Measurements from ENCODE around the gene TDP2. TPM values are rescaled to one million over a fixed set of nuclear protein-coding genes. Genes with fewer than 3 reads are reported as not detected.
"Not testable (repeated sequence)": the region's sequence is repeated elsewhere in the genome, so short reads cannot be mapped to it uniquely, and the experiment has no call there.

The TDP2 gene
- total RNA-seq, 2 donors from 2014 or later = 58.3 to 62.9 TPM

- Mint-ChIP-seq H3K27me3 (ENCODE audit: low read depth) (no peaks in the 10 kb centered on the region), H3K36me3 (ENCODE audit: insufficient read depth in 2 of 2) (peaks cover 8 to 30% of the 10 kb centered on the region in 2 donors), H3K4me3 (no peak overlapping the region), H3K27ac (peak overlapping the region; percentile 23), H3K9me3 (no peaks in the 10 kb centered on the region), H3K4me1 (ENCODE audit: low read depth) (peaks cover 25% of the 10 kb centered on the region)
- DNase-seq = no peak
- no peak for ATAC-seq (replicated peaks in 1 of 2)
Observed at GRCh38 chr6:24655215-24655614, 11.5 kb downstream of the TDP2 start.

GRCh38 chr6:24650365-24650764, 16.3 kb downstream of the TDP2 start:
- no peak for ATAC-seq (replicated peaks in 1 of 2)
- Mint-ChIP-seq H3K9me3 (no peaks in the 10 kb centered on the region), H3K27ac (no peak overlapping the region), H3K4me1 (ENCODE audit: low read depth) (peaks cover 18% of the 10 kb centered on the region), H3K27me3 (ENCODE audit: low read depth) (peaks cover 5% of the 10 kb centered on the region), H3K4me3 (no peak overlapping the region), H3K36me3 (ENCODE audit: insufficient read depth in 2 of 2) (peaks cover 6 to 11% of the 10 kb centered on the region in 2 donors)
- no peak for DNase-seq

GRCh38 chr6:24649691-24650090, 17.0 kb downstream of the TDP2 start:
- ATAC-seq (replicated peaks in 1 of 2) = no peak
- H3K36me3 Mint-ChIP-seq (ENCODE audit: insufficient read depth in 2 of 2) = peaks cover 6 to 11% of the 10 kb centered on the region in 2 donors
- H3K27ac Mint-ChIP-seq = no peak overlapping the region
- peaks cover 12% of the 10 kb centered on the region for H3K27me3 Mint-ChIP-seq (ENCODE audit: low read depth)
- H3K4me3 Mint-ChIP-seq = no peak overlapping the region
- DNase-seq = no peak
- peaks cover 17% of the 10 kb centered on the region for H3K4me1 Mint-ChIP-seq (ENCODE audit: low read depth)
- H3K9me3 Mint-ChIP-seq = no peaks in the 10 kb centered on the region

GRCh38 chr6:24648276-24648675, 18.4 kb downstream of the TDP2 start:
- Mint-ChIP-seq H3K4me3 (no peak overlapping the region), H3K27ac (no peak overlapping the region), H3K27me3 (ENCODE audit: low read depth) (peaks cover 20% of the 10 kb centered on the region), H3K4me1 (ENCODE audit: low read depth) (peaks cover 17% of the 10 kb centered on the region), H3K36me3 (ENCODE audit: insufficient read depth in 2 of 2) (peaks cover 3 to 7% of the 10 kb centered on the region in 2 donors), H3K9me3 (no peaks in the 10 kb centered on the region)
- ATAC-seq (replicated peaks in 1 of 2) (no peak), DNase-seq (no peak)

GRCh38 chr6:24646771-24647170, 19.9 kb downstream of the TDP2 start:
- H3K27me3 Mint-ChIP-seq (ENCODE audit: low read depth) = peaks cover 21% of the 10 kb centered on the region
- H3K4me3 Mint-ChIP-seq = peak overlapping the region; percentile 91 to 92
- no peak for DNase-seq
- peak overlapping the region; percentile 93 for H3K27ac Mint-ChIP-seq
- ATAC-seq (replicated peaks in 1 of 2) = no peak
- H3K9me3 Mint-ChIP-seq = no peaks in the 10 kb centered on the region
- H3K36me3 Mint-ChIP-seq (ENCODE audit: insufficient read depth in 2 of 2) = peaks cover 0 to under 1% of the 10 kb centered on the region in 2 donors
- H3K4me1 Mint-ChIP-seq (ENCODE audit: low read depth) = peaks cover 17% of the 10 kb centered on the region

GRCh38 chr6:24644377-24644776, 22.3 kb downstream of the TDP2 start:
- no peak overlapping the region for H3K4me3 Mint-ChIP-seq
- peaks cover 31% of the 10 kb centered on the region for H3K27me3 Mint-ChIP-seq (ENCODE audit: low read depth)
- H3K4me1 Mint-ChIP-seq (ENCODE audit: low read depth) = peaks cover 17% of the 10 kb centered on the region
- ATAC-seq (replicated peaks in 1 of 2) = no peak
- H3K27ac Mint-ChIP-seq = no peak overlapping the region
- no peaks in the 10 kb centered on the region for H3K9me3 Mint-ChIP-seq
- no peaks in the 10 kb centered on the region for H3K36me3 Mint-ChIP-seq (ENCODE audit: insufficient read depth in 2 of 2)
- DNase-seq = no peak

GRCh38 chr6:24643920-24644319, 22.8 kb downstream of the TDP2 start:
- Mint-ChIP-seq H3K36me3 (ENCODE audit: insufficient read depth in 2 of 2) (peaks cover 0 to 2% of the 10 kb centered on the region in 2 donors), H3K27me3 (ENCODE audit: low read depth) (peaks cover 31% of the 10 kb centered on the region), H3K4me1 (ENCODE audit: low read depth) (peaks cover 17% of the 10 kb centered on the region), H3K4me3 (no peak overlapping the region), H3K9me3 (no peaks in the 10 kb centered on the region), H3K27ac (no peak overlapping the region)
- ATAC-seq (replicated peaks in 1 of 2) = no peak
- no peak for DNase-seq

- no peaks in the 10 kb centered on the region for H3K9me3 Mint-ChIP-seq
- DNase-seq (no peak), ATAC-seq (replicated peaks in 1 of 2) (no peak)
- peaks cover 17% of the 10 kb centered on the region for H3K4me1 Mint-ChIP-seq (ENCODE audit: low read depth)
- H3K4me3 Mint-ChIP-seq = no peak overlapping the region
- no peak overlapping the region for H3K27ac Mint-ChIP-seq
- peaks cover 31% of the 10 kb centered on the region for H3K27me3 Mint-ChIP-seq (ENCODE audit: low read depth)
- H3K36me3 Mint-ChIP-seq (ENCODE audit: insufficient read depth in 2 of 2) = peaks cover 2 to 4% of the 10 kb centered on the region in 2 donors
Observed at GRCh38 chr6:24642061-24642460, 24.6 kb downstream of the TDP2 start.

GRCh38 chr6:24640631-24641030, 26.1 kb downstream of the TDP2 start:
- DNase-seq; H3K4me1 Mint-ChIP-seq (ENCODE audit: low read depth); H3K4me3 Mint-ChIP-seq; H3K9me3 Mint-ChIP-seq; ATAC-seq (replicated peaks in 1 of 2); H3K27ac Mint-ChIP-seq; H3K36me3 Mint-ChIP-seq (ENCODE audit: insufficient read depth in 2 of 2): not testable (repeated sequence)
- H3K27me3 Mint-ChIP-seq (ENCODE audit: low read depth) = peaks cover 28% of the 10 kb centered on the region

GRCh38 chr6:24640166-24640565, 26.5 kb downstream of the TDP2 start:
- no peak for ATAC-seq (replicated peaks in 1 of 2)
- Mint-ChIP-seq H3K9me3 (peaks cover 0 to 1% of the 10 kb centered on the region in 2 donors), H3K4me3 (no peak overlapping the region), H3K4me1 (ENCODE audit: low read depth) (peaks cover 3% of the 10 kb centered on the region), H3K27ac (no peak overlapping the region), H3K36me3 (ENCODE audit: insufficient read depth in 2 of 2) (peaks cover 2 to 4% of the 10 kb centered on the region in 2 donors), H3K27me3 (ENCODE audit: low read depth) (peaks cover 24% of the 10 kb centered on the region)
- DNase-seq = no peak

- H3K4me1 Mint-ChIP-seq (ENCODE audit: low read depth) = no peaks in the 10 kb centered on the region
- peaks cover 9% of the 10 kb centered on the region for H3K27me3 Mint-ChIP-seq (ENCODE audit: low read depth)
- no peak overlapping the region for H3K27ac Mint-ChIP-seq
- H3K4me3 Mint-ChIP-seq = no peak overlapping the region
- ATAC-seq (replicated peaks in 1 of 2) = no peak
- peaks cover 0 to 1% of the 10 kb centered on the region in 2 donors for H3K9me3 Mint-ChIP-seq
- no peak for DNase-seq
- peaks cover 2 to 4% of the 10 kb centered on the region in 2 donors for H3K36me3 Mint-ChIP-seq (ENCODE audit: insufficient read depth in 2 of 2)
Observed at GRCh38 chr6:24636681-24637080, 30.0 kb downstream of the TDP2 start.

- Mint-ChIP-seq H3K27ac (no peak overlapping the region), H3K36me3 (ENCODE audit: insufficient read depth in 2 of 2) (no peaks in the 10 kb centered on the region), H3K27me3 (ENCODE audit: low read depth) (no peaks in the 10 kb centered on the region), H3K4me3 (no peak overlapping the region), H3K9me3 (peaks cover 0 to 1% of the 10 kb centered on the region in 2 donors), H3K4me1 (ENCODE audit: low read depth) (no peaks in the 10 kb centered on the region)
- DNase-seq = no peak
- no peak for ATAC-seq (replicated peaks in 1 of 2)
Observed at GRCh38 chr6:24632573-24632972, 34.1 kb downstream of the TDP2 start.

- Mint-ChIP-seq H3K9me3 (peaks cover 0 to 1% of the 10 kb centered on the region in 2 donors), H3K36me3 (ENCODE audit: insufficient read depth in 2 of 2) (no peaks in the 10 kb centered on the region), H3K27ac (no peak overlapping the region), H3K4me1 (ENCODE audit: low read depth) (no peaks in the 10 kb centered on the region), H3K27me3 (ENCODE audit: low read depth) (no peaks in the 10 kb centered on the region), H3K4me3 (no peak overlapping the region)
- DNase-seq (no peak), ATAC-seq (replicated peaks in 1 of 2) (no peak)
Observed at GRCh38 chr6:24631671-24632070, 35.0 kb downstream of the TDP2 start.

GRCh38 chr6:24630856-24631505, 35.7 kb downstream of the TDP2 start:
- Mint-ChIP-seq H3K9me3 (peaks cover 0 to 1% of the 10 kb centered on the region in 2 donors), H3K4me1 (ENCODE audit: low read depth) (no peaks in the 10 kb centered on the region), H3K27me3 (ENCODE audit: low read depth) (no peaks in the 10 kb centered on the region), H3K4me3 (no peak overlapping the region), H3K27ac (no peak overlapping the region), H3K36me3 (ENCODE audit: insufficient read depth in 2 of 2) (no peaks in the 10 kb centered on the region)
- no peak for DNase-seq
- no peak for ATAC-seq (replicated peaks in 1 of 2)

Measured in activated T-cell treated with anti-CD3 and anti-CD28 coated beads, Interleukin-2, amount 50 U/mL, for 72 hours (primary cell).